Skeletal muscle satellite cell (primary cell): ENCODE measurements around the gene MRPL12. TPM values are rescaled to one million over a fixed set of nuclear protein-coding genes. Genes with fewer than 3 reads are reported as not detected.

Experiments
- H3K27me3 ChIP-seq: 2 replicates; pipeline ENCODE4 v1.7.0; 2013; ENCODE audit warnings: low read length; ENCODE audit not compliant: control insufficient read depth, insufficient read depth
- H3K36me3 ChIP-seq: 2 replicates; pipeline ENCODE4 v1.7.0; 2013; ENCODE audit warnings: mild to moderate bottlenecking, control low read depth, low read length; ENCODE audit not compliant: insufficient read depth
- H3K4me1 ChIP-seq: 2 replicates; pipeline ENCODE4 v1.7.0; 2013; ENCODE audit warnings: low read length; ENCODE audit not compliant: control insufficient read depth, insufficient read depth
- H3K4me2 ChIP-seq: 2 replicates; pipeline ENCODE4 v1.7.0; 2013; ENCODE audit warnings: mild to moderate bottlenecking, low read length
- H3K4me3 ChIP-seq: 2 replicates; pipeline ENCODE4 v1.7.0; 2013; ENCODE audit warnings: low read length
- H3K9ac ChIP-seq: 2 replicates; pipeline ENCODE4 v1.7.0; 2013; ENCODE audit warnings: mild to moderate bottlenecking, low read depth, low read length, moderate library complexity
- H3K9me3 ChIP-seq: replicated peaks from 2 replicates; pipeline ENCODE4 v1.7.0; 2013; ENCODE audit warnings: mild to moderate bottlenecking, control low read depth, low read length
- small RNA-seq: library from RNA; depleted of rRNA; stranded (forward); fragments of <200 nt; gene quantifications from one replicate; pipeline ENCODE3, GENCODE V24; 2012

The MRPL12 gene

GRCh38 chr17:81740395-81740961 is 37.3 kb downstream of the MRPL12 start:
- H3K36me3 ChIP-seq: no peaks in the 10 kb centered on the region
- peaks cover 6% of the 10 kb centered on the region for H3K4me1 ChIP-seq
- no peak overlapping the region for H3K9ac ChIP-seq

GRCh38 chr17:81741049-81741593 is 38.0 kb downstream of the MRPL12 start:
- Histone ChIP-seq H3K27me3 (peaks cover 16% of the 10 kb centered on the region), H3K4me3 (no peak overlapping the region), H3K36me3 (no peaks in the 10 kb centered on the region), H3K4me2 (no peak overlapping the region), H3K9ac (no peak overlapping the region), H3K9me3 (no peaks in the 10 kb centered on the region), H3K4me1 (peaks cover under 1% of the 10 kb centered on the region)

More at GRCh38 chr17:81740395-81740961, 37.3 kb downstream of the MRPL12 start:
- Histone ChIP-seq H3K27me3 (peaks cover 16% of the 10 kb centered on the region), H3K4me2 (no peak overlapping the region), H3K9me3 (no peaks in the 10 kb centered on the region), H3K4me3 (no peak overlapping the region)

GRCh38 chr17:81741594-81742452 is 38.7 kb downstream of the MRPL12 start:
- H3K4me2 ChIP-seq: no peak overlapping the region
- H3K27me3 ChIP-seq: peaks cover 16% of the 10 kb centered on the region
- H3K9me3 ChIP-seq: no peaks in the 10 kb centered on the region
- H3K4me3 ChIP-seq: no peak overlapping the region
- H3K9ac ChIP-seq: no peak overlapping the region
- no peaks in the 10 kb centered on the region for H3K4me1 ChIP-seq
- H3K36me3 ChIP-seq: no peaks in the 10 kb centered on the region

Small RNAs within 50 kb of the gene (small RNA-seq; reads per million reads assigned to genes)
- gene MIR6786: not detected
